ENCODE data around the gene OR2T33.
"Not testable (repeated sequence)": the region's sequence is repeated elsewhere in the genome, so short reads cannot be mapped to it uniquely, and the experiment has no call there.

Gene OR2T33
- total RNA-seq, result 0 reads per million in 2 donors

GRCh38 chr1:248277876-248278275 is at the start of gene OR2T33:
Gene OR2T33 (minus strand): TSS chr1:248277976. CDS start chr1:248273814, 4,162 bp downstream.
- no peak for DNase-seq

- DNase-seq, result no peak
These were observed 46.7 kb upstream of the OR2T33 start, which contains the start of gene OR2M7 for GRCh38 chr1:248324468-248324867. Gene OR2M7 (minus strand): TSS chr1:248324568. CDS start chr1:248324568, 0 bp downstream.

- no peak for DNase-seq
These were observed 39.0 kb upstream of the OR2T33 start for GRCh38 chr1:248316796-248317195.

GRCh38 chr1:248306740-248307139 is 29.0 kb upstream of the OR2T33 start:
- not testable (repeated sequence) for DNase-seq

GRCh38 chr1:248306103-248306502 is 28.3 kb upstream of the OR2T33 start:
- DNase-seq, result no peak

GRCh38 chr1:248305672-248306071 is 27.9 kb upstream of the OR2T33 start:
- DNase-seq, result not testable (repeated sequence)

- no peak for DNase-seq
These were observed 25.5 kb upstream of the OR2T33 start, which contains the start of gene OR2T12 for GRCh38 chr1:248303324-248303723. Gene OR2T12 (minus strand): TSS chr1:248303424. CDS start chr1:248295578, 7,846 bp downstream.

GRCh38 chr1:248288391-248288790 is 10.6 kb upstream of the OR2T33 start:
- DNase-seq, result no peak

- not testable (repeated sequence) for DNase-seq
These were observed 4.6 kb downstream of the OR2T33 start for GRCh38 chr1:248273225-248273624.

- DNase-seq, result no peak
These were observed 9.6 kb downstream of the OR2T33 start for GRCh38 chr1:248268178-248268577.

GRCh38 chr1:248259309-248259708 is 18.5 kb downstream of the OR2T33 start:
- DNase-seq, result not testable (repeated sequence)

GRCh38 chr1:248243204-248243603 is 34.6 kb downstream of the OR2T33 start:
- DNase-seq, result no peak

- DNase-seq, result no peak
These were observed 38.3 kb downstream of the OR2T33 start for GRCh38 chr1:248239478-248239877.

GRCh38 chr1:248231117-248231516 is 46.7 kb downstream of the OR2T33 start, which contains the start of gene OR2M4:
Gene OR2M4 (plus strand): TSS chr1:248231417. CDS start chr1:248238929, 7,512 bp downstream.
- DNase-seq, result no peak

- DNase-seq, result no peak
These were observed 48.3 kb downstream of the OR2T33 start for GRCh38 chr1:248229360-248229908.

- DNase-seq, result no peak
These were observed 52.2 kb downstream of the OR2T33 start for GRCh38 chr1:248225537-248225936.
